Immature natural killer cell (primary cell): ENCODE data around the gene AMACR. TPM values are rescaled to one million over a fixed set of nuclear protein-coding genes. Genes with fewer than 3 reads are reported as not detected.

Experiments
- DNase-seq, 3 donors: peaks; one replicate each; pipeline ENCODE4 v3.0.0; 2022; ENCODE audit warnings: mixed read lengths in 1 of 3
- H3K27ac Mint-ChIP-seq, 6 donors: one replicate each; pipeline ENCODE4 v1.8.0; 2020; ENCODE audit warnings: mixed read lengths in 6 of 6, mild to moderate bottlenecking in 5 of 6, inconsistent platforms in 4 of 6, moderate library complexity in 3 of 6
- H3K27me3 Mint-ChIP-seq, 3 donors: one replicate each; pipeline ENCODE4 v1.8.0; 2020 to 2021; ENCODE audit warnings: low read depth in 3 of 3, mild to moderate bottlenecking in 3 of 3, mixed read lengths in 3 of 3, moderate library complexity in 3 of 3, inconsistent platforms in 1 of 3
- H3K36me3 Mint-ChIP-seq, 3 donors: one replicate each; pipeline ENCODE4 v1.8.0; 2020; ENCODE audit warnings: mixed read lengths in 3 of 3, inconsistent platforms in 2 of 3, mild to moderate bottlenecking in 2 of 3
- H3K4me1 Mint-ChIP-seq, 2 donors: one replicate each; pipeline ENCODE4 v1.8.0; 2020; ENCODE audit warnings: inconsistent platforms in 2 of 2, mild to moderate bottlenecking in 2 of 2, mixed read lengths in 2 of 2, moderate library complexity in 1 of 2
- H3K4me3 Mint-ChIP-seq, 5 donors: one replicate each; pipeline ENCODE4 v1.8.0; 2020; ENCODE audit warnings: mild to moderate bottlenecking in 5 of 5, mixed read lengths in 5 of 5, inconsistent platforms in 3 of 5, moderate library complexity in 3 of 5
- H3K9me3 Mint-ChIP-seq, 6 donors: one replicate each; pipeline ENCODE4 v1.8.0; 2020; ENCODE audit warnings: mild to moderate bottlenecking in 6 of 6, mixed read lengths in 6 of 6, inconsistent platforms in 4 of 6, moderate library complexity in 3 of 6
- polyA plus RNA-seq, 3 donors: library from polyadenylated mRNA; unstranded; fragments of 300-500 nt; fragmentation: Illumina TruSeq; gene quantifications; one replicate each; pipeline ENCODE4 v1.2.3, GENCODE V29; 2021

AMACR gene
- polyA plus RNA-seq, 3 donors from 2014 or later: 5.9 to 12.6 (median 11.2) TPM

- Mint-ChIP-seq H3K27me3 (peaks cover 0 to 4% (median 1%) of the 10 kb centered on the region in 3 donors), H3K4me1 (peaks cover 83% of the 10 kb centered on the region in 2 donors), H3K4me3 (peak within 1 kb of the TSS; percentile 65 to 87 (median 72))
These were observed 35.4 kb upstream of the AMACR start, which contains the start of gene C1QTNF3 for GRCh38 chr5:34043099-34043876. TSS of gene C1QTNF3 (minus strand) at chr5:34043213. CDS start at chr5:34043125, 88 bp downstream.

GRCh38 chr5:34042321-34042720 lies 34.5 kb upstream of the AMACR start:
- Mint-ChIP-seq H3K27me3 (peaks cover 0 to 4% (median 3%) of the 10 kb centered on the region in 3 donors), H3K36me3 (peaks cover 4 to 12% (median 4%) of the 10 kb centered on the region in 3 donors), H3K9me3 (no peaks in the 10 kb centered on the region), H3K27ac (peak overlapping the region; percentile 88 to 97 (median 94)), H3K4me3 (peak overlapping the region; percentile 27 to 74 (median 65)), H3K4me1 (peaks cover 73 to 76% of the 10 kb centered on the region in 2 donors)
- DNase-seq: no peak

More at GRCh38 chr5:34043099-34043876, 35.4 kb upstream of the AMACR start, which contains the start of gene C1QTNF3:
- Mint-ChIP-seq H3K27ac (peak within 1 kb of the TSS; percentile 88 to 97 (median 94)), H3K36me3 (peaks cover 4 to 8% (median 7%) of the 10 kb centered on the region in 3 donors), H3K9me3 (no peaks in the 10 kb centered on the region)
- DNase-seq: peak; percentile 32 to 44 (median 41)

DNA sequence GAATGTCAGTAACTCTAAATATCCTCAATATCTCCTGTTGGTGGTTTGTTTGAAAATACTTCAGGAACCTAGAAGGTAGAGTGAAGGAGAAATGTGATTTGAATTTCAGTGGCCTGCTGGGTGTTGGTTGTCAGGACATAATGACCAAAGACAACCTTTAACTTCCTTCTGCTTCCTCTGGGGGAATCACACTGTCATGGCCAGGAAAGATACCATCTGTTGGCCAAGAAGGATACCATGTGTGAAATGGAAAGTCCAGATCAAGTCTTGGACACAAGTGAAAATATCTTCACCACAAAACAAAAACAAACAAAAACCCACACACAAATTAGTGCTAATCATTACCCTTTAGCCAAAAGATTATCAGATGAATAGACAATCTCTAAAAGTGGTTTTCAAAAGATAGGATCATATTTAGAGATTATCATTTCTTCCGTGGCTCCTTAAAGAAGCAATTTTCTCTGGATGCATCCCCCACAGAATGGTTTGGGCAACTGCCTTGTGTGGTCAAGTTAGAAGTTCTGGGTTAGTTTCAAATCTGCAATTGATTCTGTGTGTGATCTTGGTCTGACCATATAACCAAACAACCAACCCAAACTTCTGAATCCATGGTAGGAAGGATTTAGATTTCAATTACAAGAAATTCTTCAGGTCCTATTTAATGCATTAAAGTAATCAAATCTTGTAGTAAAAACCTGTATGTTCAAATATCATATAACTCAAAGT lies 33.6 kb upstream of the AMACR start:
- no peaks in the 10 kb centered on the region for H3K9me3 Mint-ChIP-seq
- H3K4me1 Mint-ChIP-seq: peaks cover 65 to 67% of the 10 kb centered on the region in 2 donors
- H3K36me3 Mint-ChIP-seq: peaks cover 7 to 13% (median 7%) of the 10 kb centered on the region in 3 donors
- H3K4me3 Mint-ChIP-seq: peak overlapping the region in 3 of 5 donors; percentile 8 to 18 (median 10)
- H3K27me3 Mint-ChIP-seq: peaks cover 0 to 4% (median 2%) of the 10 kb centered on the region in 3 donors
- DNase-seq: no peak
- peak overlapping the region; percentile 85 to 95 (median 89) for H3K27ac Mint-ChIP-seq

DNA sequence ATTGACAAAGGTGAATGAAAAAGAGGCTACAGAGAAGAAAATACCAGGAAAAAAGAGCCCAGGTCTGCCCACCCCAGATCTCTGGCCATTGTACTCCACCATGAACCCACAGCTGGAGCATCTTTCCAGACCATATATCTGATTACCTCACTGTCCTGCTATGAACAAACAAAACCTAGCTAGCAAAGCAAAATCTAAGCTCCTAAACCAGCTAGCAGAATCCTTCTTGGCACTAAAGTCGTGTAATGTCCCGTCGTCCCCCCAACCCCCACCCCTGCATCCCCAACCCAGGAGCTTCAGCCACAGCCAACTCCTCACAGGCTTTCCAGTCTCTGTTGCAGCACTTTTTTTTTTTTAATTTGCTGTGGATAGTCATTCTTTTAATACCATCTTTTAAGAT lies 32.6 kb upstream of the AMACR start:
- Mint-ChIP-seq H3K4me3 (no peak overlapping the region), H3K9me3 (no peaks in the 10 kb centered on the region), H3K36me3 (peaks cover 7 to 19% (median 7%) of the 10 kb centered on the region in 3 donors), H3K27ac (peak overlapping the region in 4 of 6 donors; percentile 55 to 95 (median 84)), H3K4me1 (peaks cover 56 to 58% of the 10 kb centered on the region in 2 donors), H3K27me3 (peaks cover 0 to 4% (median 2%) of the 10 kb centered on the region in 3 donors)
- no peak for DNase-seq

DNA sequence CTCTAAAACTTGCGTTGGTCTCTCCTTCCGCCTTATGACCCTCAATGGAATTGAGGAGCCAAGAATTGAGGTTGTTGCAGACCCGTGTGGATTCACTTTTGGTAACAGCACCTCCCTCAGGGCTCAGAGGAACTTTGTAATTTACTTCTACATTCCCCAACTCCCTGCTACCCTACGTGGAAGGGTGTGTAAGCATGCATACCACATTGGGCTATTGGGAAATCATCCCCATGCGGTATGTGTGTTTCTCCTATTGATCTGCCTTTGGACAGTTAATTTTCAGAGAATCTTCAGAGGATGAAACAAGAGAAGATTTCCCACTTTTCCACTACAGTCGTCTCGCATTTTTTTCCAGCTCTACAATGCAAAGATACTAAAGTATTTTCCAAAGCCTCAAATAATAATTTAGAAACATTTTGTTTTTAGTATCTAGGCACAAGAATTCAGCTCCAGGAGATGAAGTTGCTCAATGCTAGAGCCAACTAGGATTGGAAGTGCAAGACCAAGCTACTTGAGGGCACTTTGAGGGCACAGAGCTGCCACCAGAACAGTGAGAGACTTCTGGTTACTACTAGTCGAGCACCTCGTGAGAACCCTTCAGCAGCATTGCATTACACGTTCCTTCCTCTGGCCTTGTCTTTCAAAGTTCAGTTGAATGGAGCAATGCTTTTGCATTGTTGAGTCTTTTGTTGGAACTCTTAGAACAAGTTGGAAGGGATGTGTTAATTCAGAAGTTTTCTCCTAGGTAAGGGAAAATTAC lies 31.7 kb upstream of the AMACR start:
- DNase-seq: no peak
- Mint-ChIP-seq H3K4me3 (no peak overlapping the region), H3K9me3 (no peaks in the 10 kb centered on the region), H3K4me1 (peaks cover 47 to 51% of the 10 kb centered on the region in 2 donors), H3K27ac (peak overlapping the region in 3 of 6 donors; percentile 36 to 92 (median 55)), H3K27me3 (peaks cover 0 to 2% (median under 1%) of the 10 kb centered on the region in 3 donors), H3K36me3 (peaks cover 9 to 27% (median 15%) of the 10 kb centered on the region in 3 donors)

DNA sequence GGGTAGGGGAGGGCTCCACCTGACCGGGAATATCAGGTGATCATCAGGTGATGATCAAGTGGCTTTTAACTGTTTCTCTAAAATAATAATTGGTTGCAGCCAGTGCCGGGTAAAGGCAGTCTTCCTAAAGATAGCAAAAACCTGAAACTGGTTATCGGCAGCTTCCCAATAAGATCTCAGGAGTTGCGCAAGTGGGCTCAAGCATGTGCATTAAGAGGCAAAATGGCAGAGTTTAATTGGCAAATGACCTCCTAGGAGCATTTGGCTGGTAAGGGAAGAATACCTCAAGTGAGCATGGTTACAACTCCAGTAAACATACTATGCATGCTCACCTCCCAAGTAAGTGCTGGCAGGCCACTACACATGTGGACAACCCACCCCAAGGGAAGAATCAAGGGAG lies 31.0 kb upstream of the AMACR start:
- Mint-ChIP-seq H3K36me3 (peaks cover 10 to 33% (median 20%) of the 10 kb centered on the region in 3 donors), H3K9me3 (no peaks in the 10 kb centered on the region), H3K4me3 (no peak overlapping the region), H3K27ac (peak overlapping the region in 1 of 6 donors; percentile 53), H3K27me3 (peaks cover 0 to 2% (median 0%) of the 10 kb centered on the region in 3 donors), H3K4me1 (peaks cover 40 to 46% of the 10 kb centered on the region in 2 donors)
- DNase-seq: no peak

- DNase-seq: no peak
- Mint-ChIP-seq H3K27me3 (peaks cover 0 to 2% (median 0%) of the 10 kb centered on the region in 3 donors), H3K36me3 (peaks cover 11 to 35% (median 22%) of the 10 kb centered on the region in 3 donors), H3K4me1 (peaks cover 35 to 42% of the 10 kb centered on the region in 2 donors), H3K9me3 (no peaks in the 10 kb centered on the region), H3K27ac (peak overlapping the region in 1 of 6 donors; percentile 77), H3K4me3 (no peak overlapping the region)
These were observed 30.5 kb upstream of the AMACR start for GRCh38 chr5:34038390-34038789.

DNA sequence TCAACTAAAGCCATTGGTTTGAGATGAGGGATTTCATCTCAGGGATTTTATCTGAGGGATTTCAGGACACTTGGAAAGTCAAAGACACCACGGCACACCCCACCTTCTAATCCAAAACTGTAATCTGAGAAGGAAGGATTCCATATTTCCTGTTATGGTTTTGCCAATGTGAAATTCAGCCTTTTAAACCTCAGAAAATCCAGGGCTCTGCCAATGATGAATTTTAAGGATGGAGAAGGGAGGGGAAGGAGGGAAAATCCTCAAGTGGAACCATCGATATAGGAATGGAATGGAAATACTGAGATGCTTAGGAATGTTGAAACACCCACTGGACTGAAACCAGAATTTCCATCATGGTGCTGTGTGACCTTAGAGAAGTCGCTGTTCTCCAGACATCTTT lies 29.9 kb upstream of the AMACR start:
- peaks cover 0 to 2% (median 0%) of the 10 kb centered on the region in 3 donors for H3K27me3 Mint-ChIP-seq
- no peaks in the 10 kb centered on the region for H3K9me3 Mint-ChIP-seq
- peak overlapping the region in 2 of 6 donors; percentile 30 to 77 for H3K27ac Mint-ChIP-seq
- H3K4me1 Mint-ChIP-seq: peaks cover 29 to 35% of the 10 kb centered on the region in 2 donors
- H3K4me3 Mint-ChIP-seq: no peak overlapping the region
- peaks cover 16 to 40% (median 28%) of the 10 kb centered on the region in 3 donors for H3K36me3 Mint-ChIP-seq
- no peak for DNase-seq

- peaks cover 17 to 52% (median 36%) of the 10 kb centered on the region in 3 donors for H3K36me3 Mint-ChIP-seq
- H3K4me1 Mint-ChIP-seq: peaks cover 15% of the 10 kb centered on the region in 2 donors
- no peak for DNase-seq
- peaks cover 0 to 2% (median 0%) of the 10 kb centered on the region in 3 donors for H3K27me3 Mint-ChIP-seq
- H3K4me3 Mint-ChIP-seq: no peak overlapping the region
- no peak overlapping the region for H3K27ac Mint-ChIP-seq
- H3K9me3 Mint-ChIP-seq: no peaks in the 10 kb centered on the region
These were observed 27.9 kb upstream of the AMACR start for GRCh38 chr5:34035756-34036155.

DNA sequence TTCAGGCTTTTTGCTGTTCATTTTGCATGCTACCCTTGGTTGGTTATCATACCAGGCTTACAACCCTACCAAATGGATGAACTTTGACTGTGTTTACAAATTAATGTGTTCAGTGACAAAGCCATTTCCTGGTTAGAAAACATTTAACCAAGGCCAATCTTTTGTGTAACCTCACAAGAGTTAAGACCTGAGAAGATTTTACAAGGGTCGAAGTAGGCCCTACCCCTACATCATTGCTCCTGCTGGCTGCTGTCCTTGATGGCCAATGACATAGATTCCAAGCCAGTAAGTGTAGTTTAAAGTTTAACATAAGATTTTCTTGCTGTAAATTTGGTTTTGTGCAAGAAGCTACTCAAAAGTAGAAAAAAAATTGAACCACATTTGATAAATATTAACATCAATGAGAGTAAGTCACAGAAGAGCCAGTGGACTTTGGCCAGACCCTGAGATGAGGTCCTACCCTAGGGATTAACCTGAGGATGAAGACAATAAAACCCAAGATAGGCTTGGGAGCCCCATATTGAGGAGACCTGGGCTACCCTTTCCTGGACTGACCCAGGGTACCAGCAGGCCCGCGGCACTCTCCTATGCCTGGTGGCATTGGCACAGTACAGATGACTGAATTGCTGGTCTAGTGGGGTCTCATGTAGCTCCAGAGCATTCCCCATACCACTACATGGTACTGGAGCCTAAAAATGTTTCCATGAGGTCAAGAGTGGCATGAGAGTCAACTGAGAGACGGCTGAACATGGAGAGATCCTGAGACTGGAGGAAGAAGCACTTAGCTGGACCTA lies 26.9 kb upstream of the AMACR start:
- H3K4me3 Mint-ChIP-seq: no peak overlapping the region
- H3K27me3 Mint-ChIP-seq: peaks cover 0 to 2% (median 0%) of the 10 kb centered on the region in 3 donors
- peaks cover 23 to 57% (median 41%) of the 10 kb centered on the region in 3 donors for H3K36me3 Mint-ChIP-seq
- H3K9me3 Mint-ChIP-seq: no peaks in the 10 kb centered on the region
- no peak for DNase-seq
- peak overlapping the region in 1 of 6 donors; percentile 65 for H3K27ac Mint-ChIP-seq
- peaks cover 6% of the 10 kb centered on the region in 2 donors for H3K4me1 Mint-ChIP-seq

DNA sequence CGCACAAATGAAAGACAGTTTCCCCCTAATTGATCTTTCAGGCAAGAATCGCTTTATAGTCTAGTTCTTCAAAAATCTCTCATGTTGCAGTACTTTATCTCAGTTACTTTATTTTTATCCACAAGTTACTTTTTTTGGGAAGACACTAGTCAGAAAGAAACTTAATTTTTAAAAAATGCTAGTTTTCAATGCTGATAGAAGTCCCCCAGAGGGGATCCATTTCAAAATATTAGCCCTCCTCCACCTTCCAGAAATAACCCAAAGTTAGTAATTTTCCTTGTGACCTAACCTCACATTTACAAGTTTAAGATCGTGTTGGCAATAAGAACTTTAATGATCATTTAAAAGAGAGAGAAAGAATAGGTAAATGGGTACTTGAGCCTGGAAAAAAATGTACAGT lies 24.1 kb upstream of the AMACR start:
- Mint-ChIP-seq H3K36me3 (peaks cover 21 to 50% (median 39%) of the 10 kb centered on the region in 3 donors), H3K9me3 (no peaks in the 10 kb centered on the region), H3K4me3 (no peak overlapping the region), H3K4me1 (peaks cover 5 to 6% of the 10 kb centered on the region in 2 donors), H3K27ac (peak overlapping the region in 2 of 6 donors; percentile 31 to 42), H3K27me3 (no peaks in the 10 kb centered on the region)
- DNase-seq: no peak

DNA sequence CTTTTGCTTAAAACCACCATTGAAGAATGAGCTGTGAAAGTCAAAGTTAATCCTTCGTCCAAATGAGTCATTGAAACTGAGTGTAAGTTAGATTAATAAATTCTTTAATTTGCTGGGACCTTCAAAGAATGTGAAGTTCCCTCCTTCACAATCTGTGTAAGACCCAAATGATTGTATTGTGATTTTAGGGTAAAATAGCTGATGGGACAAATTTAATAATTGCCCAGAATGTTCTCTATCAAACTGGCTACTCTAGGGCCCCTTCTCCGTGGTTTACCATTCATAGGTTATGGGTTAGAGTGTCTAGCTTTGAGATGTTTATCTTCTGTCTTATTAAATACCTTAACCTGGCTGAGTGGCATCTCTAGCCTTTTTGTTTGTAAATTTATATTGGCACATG lies 23.3 kb upstream of the AMACR start:
- H3K9me3 Mint-ChIP-seq: no peaks in the 10 kb centered on the region
- no peak overlapping the region for H3K4me3 Mint-ChIP-seq

More for the DNA sequence above, 23.3 kb upstream of the AMACR start:
- no peaks in the 10 kb centered on the region for H3K27me3 Mint-ChIP-seq
- peaks cover 5 to 6% of the 10 kb centered on the region in 2 donors for H3K4me1 Mint-ChIP-seq
- peaks cover 23 to 51% (median 47%) of the 10 kb centered on the region in 3 donors for H3K36me3 Mint-ChIP-seq
- no peak for DNase-seq
- peak overlapping the region in 1 of 6 donors; percentile 17 for H3K27ac Mint-ChIP-seq
